ENCODE results near the gene ERV3-1. TPM values are rescaled to one million over a fixed set of nuclear protein-coding genes. Genes with fewer than 3 reads are reported as not detected.
"Not testable (repeated sequence)": the region's sequence is repeated elsewhere in the genome, so short reads cannot be mapped to it uniquely, and the experiment has no call there.

Gene ERV3-1
- total RNA-seq, 4 donors from 2014 or later = 19.5 to 22.6 (median 20.1) TPM

- no peaks in the 10 kb centered on the region for H3K27me3 ChIP-seq
- TF ChIP-seq POLR2A (IDR thresholded peaks at IDR 0.05) (no peak), CTCF (IDR thresholded peaks at IDR 0.05) (no peak)
- H3K4me1 ChIP-seq = peaks cover 7 to 11% of the 10 kb centered on the region in 2 donors
- DNase-seq = no peak
- no peaks in the 10 kb centered on the region for H3K9me3 ChIP-seq
- WGBS, 2 donors = 30 to 55% methylated on average over 2 of the region's 2 CpGs
- H3K36me3 ChIP-seq = no peaks in the 10 kb centered on the region
- no peak overlapping the region for H3K27ac ChIP-seq
- no peak overlapping the region for H3K4me3 ChIP-seq (replicated peaks in 1 of 3)
- intact Hi-C loops (cut with DNase I) = no loop called here
These were observed 60.8 kb downstream of the ERV3-1 start for GRCh38 chr7:64945503-64946175.

GRCh38 chr7:64944667-64945502 lies 61.6 kb downstream of the ERV3-1 start:
- H3K9me3 ChIP-seq; intact Hi-C loops (cut with DNase I); H3K27me3 ChIP-seq; H3K36me3 ChIP-seq; H3K27ac ChIP-seq; H3K4me3 ChIP-seq (replicated peaks in 1 of 3); DNase-seq: not testable (repeated sequence)
- 86 to 87% methylated on average over 5 of the region's 5 CpGs for WGBS, 2 donors
- peaks cover 7 to 11% of the 10 kb centered on the region in 2 donors for H3K4me1 ChIP-seq

Small RNA genes within 50 kb of the gene (small RNA-seq; reads per million reads assigned to genes)
- gene RNU6-1229P = not detected

Other genes with a start within 250 kb of the ERV3-1 start
- 10 to 100 TPM; 13.3 to 30.5 (median 21.8) TPM for gene ZNF138, start 212.3 kb downstream of the ERV3-1 start, total RNA-seq
- 10 to 100 TPM; 13.7 to 22.9 (median 18.3) TPM for gene ZNF273, start 103.4 kb downstream of the ERV3-1 start, total RNA-seq
- gene ZNF117, start 15.7 kb downstream of the ERV3-1 start, total RNA-seq = 10 to 100 TPM; 10.5 to 20.3 (median 12.6) TPM

Measured in thyroid gland (tissue), 4 donors.